Colonic mucosa (tissue), 4 donors: Measurements from ENCODE around the gene CIAO1. TPM values are rescaled to one million over a fixed set of nuclear protein-coding genes. Genes with fewer than 3 reads are reported as not detected.

Experiments used
- DNase-seq: peaks from one replicate; pipeline ENCODE4 v3.0.0-alpha.2; 2020
- H3K27ac ChIP-seq: fragments of 200-600 bp; one replicate; pipeline ENCODE4 v1.8.0; 2021
- H3K27me3 ChIP-seq: fragments of 200-600 bp; one replicate; pipeline ENCODE4 v1.8.0; 2021
- H3K36me3 ChIP-seq: fragments of 200-600 bp; one replicate; pipeline ENCODE4 v1.8.0; 2021
- H3K4me1 ChIP-seq: fragments of 200-600 bp; one replicate; pipeline ENCODE4 v1.8.0; 2021; ENCODE audit warnings: mild to moderate bottlenecking
- H3K4me3 ChIP-seq: fragments of 200-600 bp; one replicate; pipeline ENCODE4 v1.8.0; 2021
- H3K9ac ChIP-seq, 2 donors: one replicate each; pipeline ENCODE4 v1.7.0; 2013; ENCODE audit warnings: control low read depth in 2 of 2, low read depth in 2 of 2, low read length in 2 of 2
- H3K9me3 ChIP-seq: fragments of 200-600 bp; one replicate; pipeline ENCODE4 v1.8.0; 2021
- intact Hi-C: fragments of 100-400 bp; cut with DNase I; formaldehyde crosslinking; loops from one replicate; pipeline ENCODE4 v1.14.1; 2022
- total RNA-seq, 2 donors: library from RNA; stranded (reverse); fragmentation: NEBNext Ultra II Directional in 1 of 2; extraction: Animal tissue kit (Norgen Biotek cat#: 25700) in 1 of 2; gene quantifications; one replicate each; pipeline ENCODE4 v1.2.1, GENCODE V29; 2021
- TF ChIP-seq, protein P1 (sequence below): fragments of 200-600 bp; IDR thresholded peaks from one replicate; pipeline ENCODE4 v1.8.0; 2022; ENCODE audit warnings: antibody characterized with exemption, mild to moderate bottlenecking
- donor health status: healthy.
- donor health status: DM: no; HTN: no; CAD: no.
- donor health status: DM: no; HTN: no; CAD: no.

The CIAO1 gene
- total RNA-seq, 2 donors from 2014 or later, result 56.0 to 75.5 TPM

DNA sequence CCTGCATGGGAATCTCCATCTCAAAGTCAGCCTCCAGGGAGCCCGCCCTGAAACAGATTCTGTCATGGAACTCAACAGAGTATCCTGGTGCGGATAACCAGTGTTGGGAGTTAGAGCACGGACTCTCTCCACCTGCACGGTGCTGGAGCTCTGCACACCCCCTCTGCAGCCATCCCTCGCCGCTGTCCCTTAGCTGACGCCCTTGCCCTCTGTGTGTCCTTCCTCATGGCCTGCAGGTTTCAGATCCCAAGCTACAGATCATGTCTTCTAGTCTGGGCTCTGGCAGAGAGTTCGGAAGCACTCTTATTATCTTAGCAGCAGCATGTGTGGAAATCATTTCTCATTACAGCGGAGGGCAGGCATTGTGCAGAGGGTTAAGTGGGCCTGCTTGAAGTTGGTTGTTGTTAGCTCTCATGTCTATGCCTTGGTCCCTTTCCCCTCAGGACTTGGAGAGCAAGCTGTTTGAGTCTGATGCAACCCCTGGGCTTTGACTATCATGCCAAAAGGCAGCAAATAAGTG is 26.2 kb upstream of the CIAO1 start:
- no peaks in the 10 kb centered on the region for H3K9me3 ChIP-seq
- H3K9ac ChIP-seq, result no peak overlapping the region
- DNase-seq, result no peak
- no peaks in the 10 kb centered on the region for H3K4me1 ChIP-seq
- H3K36me3 ChIP-seq, result no peaks in the 10 kb centered on the region
- TF ChIP-seq, protein P1, sequence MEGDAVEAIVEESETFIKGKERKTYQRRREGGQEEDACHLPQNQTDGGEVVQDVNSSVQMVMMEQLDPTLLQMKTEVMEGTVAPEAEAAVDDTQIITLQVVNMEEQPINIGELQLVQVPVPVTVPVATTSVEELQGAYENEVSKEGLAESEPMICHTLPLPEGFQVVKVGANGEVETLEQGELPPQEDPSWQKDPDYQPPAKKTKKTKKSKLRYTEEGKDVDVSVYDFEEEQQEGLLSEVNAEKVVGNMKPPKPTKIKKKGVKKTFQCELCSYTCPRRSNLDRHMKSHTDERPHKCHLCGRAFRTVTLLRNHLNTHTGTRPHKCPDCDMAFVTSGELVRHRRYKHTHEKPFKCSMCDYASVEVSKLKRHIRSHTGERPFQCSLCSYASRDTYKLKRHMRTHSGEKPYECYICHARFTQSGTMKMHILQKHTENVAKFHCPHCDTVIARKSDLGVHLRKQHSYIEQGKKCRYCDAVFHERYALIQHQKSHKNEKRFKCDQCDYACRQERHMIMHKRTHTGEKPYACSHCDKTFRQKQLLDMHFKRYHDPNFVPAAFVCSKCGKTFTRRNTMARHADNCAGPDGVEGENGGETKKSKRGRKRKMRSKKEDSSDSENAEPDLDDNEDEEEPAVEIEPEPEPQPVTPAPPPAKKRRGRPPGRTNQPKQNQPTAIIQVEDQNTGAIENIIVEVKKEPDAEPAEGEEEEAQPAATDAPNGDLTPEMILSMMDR, result no peak
- no peaks in the 10 kb centered on the region for H3K27me3 ChIP-seq
- no peak overlapping the region for H3K27ac ChIP-seq
- intact Hi-C loops, result no loop called here
- no peak overlapping the region for H3K4me3 ChIP-seq

DNA sequence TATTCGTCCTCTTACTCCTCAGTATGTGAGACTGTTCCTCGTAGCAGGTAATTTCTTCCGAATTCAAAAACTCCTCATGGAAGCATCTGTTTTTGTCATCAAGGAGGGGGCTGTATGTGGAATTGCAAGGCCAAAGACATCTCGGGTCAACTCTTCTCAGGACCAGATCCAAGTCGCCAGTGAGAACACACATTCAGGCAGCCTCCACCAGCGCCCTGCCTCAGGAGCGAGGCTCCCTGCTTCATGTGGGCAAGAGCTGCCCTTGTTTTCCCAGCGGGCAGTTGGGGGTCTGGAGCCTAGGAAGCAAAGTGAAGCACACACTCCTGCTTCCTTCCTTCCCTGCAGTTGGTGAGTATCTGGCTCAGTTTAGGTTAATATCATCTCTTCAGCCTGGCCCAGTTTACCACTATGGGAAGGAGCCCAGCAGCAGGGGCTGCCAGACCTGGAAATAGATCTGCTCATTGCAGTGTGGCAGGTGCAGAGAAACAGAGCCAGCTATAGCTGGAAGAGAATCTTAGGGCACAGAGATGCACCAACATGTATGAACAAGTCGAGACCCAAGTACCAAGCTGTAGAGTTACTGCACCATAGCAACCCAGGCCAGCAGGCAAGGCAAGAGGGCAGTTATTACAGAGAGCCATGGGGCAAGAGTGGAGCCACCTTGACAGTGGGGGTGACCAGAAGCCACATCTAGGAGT is 25.5 kb upstream of the CIAO1 start:
- intact Hi-C loops, result no loop called here
- no peak overlapping the region for H3K27ac ChIP-seq

DNA sequence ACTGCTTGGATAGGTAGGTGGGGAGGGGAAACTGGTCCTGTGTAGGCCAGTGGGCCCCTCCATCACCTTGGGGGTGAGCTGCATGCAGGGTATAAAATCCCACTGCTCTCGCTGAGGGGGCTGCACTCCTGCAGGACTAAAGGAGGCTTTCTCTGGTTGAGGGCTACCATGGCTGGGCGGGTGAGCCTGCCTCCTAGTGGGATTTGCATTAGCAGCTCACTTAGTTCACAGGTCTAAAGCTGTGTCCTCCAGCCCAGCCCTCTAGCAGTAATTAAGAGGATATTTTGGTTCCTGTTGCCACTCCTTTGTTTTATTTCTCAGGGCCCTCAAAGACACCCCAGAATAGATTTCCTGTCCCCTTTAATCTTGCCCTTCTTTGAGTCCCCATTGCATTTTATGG is 24.8 kb upstream of the CIAO1 start:
- H3K36me3 ChIP-seq, result no peaks in the 10 kb centered on the region
- intact Hi-C loops, result no loop called here
- H3K4me3 ChIP-seq, result no peak overlapping the region

More for the DNA sequence above, 25.5 kb upstream of the CIAO1 start:
- H3K27me3 ChIP-seq, result no peaks in the 10 kb centered on the region
- no peaks in the 10 kb centered on the region for H3K9me3 ChIP-seq
- no peaks in the 10 kb centered on the region for H3K36me3 ChIP-seq
- no peaks in the 10 kb centered on the region for H3K4me1 ChIP-seq
- no peak for DNase-seq
- TF ChIP-seq, protein P1, result no peak
- no peak overlapping the region for H3K4me3 ChIP-seq
- H3K9ac ChIP-seq, result no peak overlapping the region

DNA sequence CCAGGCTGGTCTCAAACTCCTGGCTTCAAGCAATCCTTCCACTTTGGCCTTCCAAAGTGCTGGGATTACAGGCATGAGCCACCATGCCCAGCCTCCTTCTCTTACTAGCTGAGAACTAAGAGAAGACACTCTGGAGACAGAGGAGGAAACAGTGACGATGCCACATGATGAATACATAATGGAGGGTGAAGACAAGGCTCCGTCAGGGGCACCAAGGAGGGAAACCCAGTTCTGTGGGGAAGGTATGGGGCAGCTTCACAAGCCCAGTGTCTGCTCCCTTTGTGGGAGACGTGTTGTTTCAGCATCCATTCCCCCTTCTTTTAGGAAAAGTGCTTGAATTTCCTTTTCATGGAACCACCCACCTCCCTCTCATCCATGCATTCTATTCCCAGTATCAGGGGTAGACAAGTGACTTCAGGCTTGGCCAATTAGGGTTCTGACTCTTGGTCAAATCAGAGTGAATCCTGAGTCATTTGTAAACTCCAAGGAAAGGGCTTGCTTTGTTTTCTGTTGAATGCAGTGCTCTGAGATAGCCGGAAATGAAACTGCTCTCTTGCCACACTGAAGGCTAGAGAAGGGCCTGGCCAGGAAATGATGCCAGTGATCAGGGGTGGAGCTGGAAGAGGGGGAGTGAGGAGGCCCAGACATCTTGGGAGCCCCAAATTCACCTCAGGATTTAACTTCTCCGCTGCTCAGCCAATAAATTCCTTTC is 24.0 kb upstream of the CIAO1 start:
- H3K27me3 ChIP-seq, result no peaks in the 10 kb centered on the region
- no peak for DNase-seq
- intact Hi-C loops, result no loop called here
- no peaks in the 10 kb centered on the region for H3K4me1 ChIP-seq
- no peak overlapping the region for H3K9ac ChIP-seq
- H3K9me3 ChIP-seq, result no peaks in the 10 kb centered on the region
- H3K4me3 ChIP-seq, result no peak overlapping the region
- no peaks in the 10 kb centered on the region for H3K36me3 ChIP-seq
- TF ChIP-seq, protein P1, result no peak
- peak overlapping the region; percentile 79 for H3K27ac ChIP-seq

More for the DNA sequence above, 24.8 kb upstream of the CIAO1 start:
- Histone ChIP-seq H3K27ac (no peak overlapping the region), H3K4me1 (no peaks in the 10 kb centered on the region), H3K9me3 (no peaks in the 10 kb centered on the region), H3K9ac (no peak overlapping the region), H3K27me3 (no peaks in the 10 kb centered on the region)
- DNase-seq, result no peak
- TF ChIP-seq, protein P1, result no peak

DNA sequence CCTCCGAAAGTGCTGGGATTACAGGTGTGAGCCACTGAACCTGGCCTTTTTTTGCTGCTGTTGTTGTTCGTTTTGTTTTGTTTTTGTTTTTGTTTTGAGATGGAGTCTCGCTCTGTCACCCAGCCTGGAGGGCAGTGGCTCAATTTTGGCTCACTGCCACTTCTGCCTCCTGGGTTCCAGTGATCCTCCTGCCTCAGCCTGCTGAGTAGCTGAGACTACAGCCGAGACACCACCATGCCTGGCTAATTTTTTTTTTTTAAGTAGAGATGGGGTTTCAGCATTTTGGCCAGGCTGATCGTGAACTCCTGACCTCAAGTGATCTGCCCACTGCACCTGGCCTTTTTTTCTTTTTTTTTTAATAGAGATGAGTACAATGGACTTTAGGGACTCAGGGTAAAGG is 22.2 kb upstream of the CIAO1 start:
- H3K4me1 ChIP-seq, result no peaks in the 10 kb centered on the region
- TF ChIP-seq, protein P1, result no peak

More for the DNA sequence above, 22.2 kb upstream of the CIAO1 start:
- intact Hi-C loops, result no loop called here
- Histone ChIP-seq H3K4me3 (no peak overlapping the region), H3K27ac (no peak overlapping the region), H3K27me3 (no peaks in the 10 kb centered on the region), H3K36me3 (no peaks in the 10 kb centered on the region), H3K9me3 (no peaks in the 10 kb centered on the region), H3K9ac (no peak overlapping the region)
- DNase-seq, result no peak
